Karpas-422 (cell line): Measurements from ENCODE around the gene ARSI. TPM values are rescaled to one million over a fixed set of nuclear protein-coding genes. Genes with fewer than 3 reads are reported as not detected.
A peak's percentile ranks its signal among the peaks of the same experiment; 100 is the strongest.

Source experiments
- DNase-seq: peaks from one replicate; pipeline ENCODE4 v3.0.0-alpha.2; 2015
- H2AFZ ChIP-seq: fragments of 200-600 bp; sonication (generic); 2 replicates; pipeline ENCODE4 v1.6.1; 2014; ENCODE audit warnings: antibody characterized with exemption, low read length, mixed read lengths
- H3K27ac ChIP-seq: fragments of 200-600 bp; sonication (generic); 2 replicates; pipeline ENCODE4 v1.5.1; 2014; ENCODE audit warnings: mild to moderate bottlenecking, low read length, moderate library complexity
- H3K27me3 ChIP-seq: fragments of 200-600 bp; sonication (generic); 2 replicates; pipeline ENCODE4 v1.6.1; 2014; ENCODE audit warnings: low read length, mixed read lengths
- H3K36me3 ChIP-seq: fragments of 200-600 bp; sonication (generic); 2 replicates; pipeline ENCODE4 v1.6.1; 2014; ENCODE audit warnings: low read length, mixed read lengths; ENCODE audit not compliant: insufficient read depth
- H3K4me1 ChIP-seq: fragments of 200-600 bp; sonication (generic); 2 replicates; pipeline ENCODE4 v1.6.1; 2014; ENCODE audit warnings: mild to moderate bottlenecking, low read length, mixed read lengths
- H3K4me2 ChIP-seq: fragments of 200-600 bp; sonication (generic); 2 replicates; pipeline ENCODE4 v1.6.1; 2014; ENCODE audit warnings: low read length, low read depth, mild to moderate bottlenecking; ENCODE audit not compliant: poor library complexity, severe bottlenecking
- H3K4me3 ChIP-seq: fragments of 200-600 bp; sonication (generic); 2 replicates; pipeline ENCODE4 v1.5.1; 2014; ENCODE audit warnings: mild to moderate bottlenecking, antibody characterized with exemption, low read length, mixed read lengths
- H3K79me2 ChIP-seq: fragments of 200-600 bp; sonication (generic); 2 replicates; pipeline ENCODE4 v1.6.1; 2014; ENCODE audit warnings: mild to moderate bottlenecking, low read length, mixed read lengths
- H3K9ac ChIP-seq: fragments of 200-600 bp; sonication (generic); 2 replicates; pipeline ENCODE4 v1.6.0; 2014; ENCODE audit warnings: low read length
- H3K9me2 ChIP-seq: fragments of 200-600 bp; sonication (generic), shearing (Covaris generic); replicated peaks from 2 replicates; pipeline ENCODE4 v1.6.0; 2014; ENCODE audit warnings: mild to moderate bottlenecking, low read length, moderate library complexity; ENCODE audit not compliant: insufficient read depth
- H3K9me3 ChIP-seq: fragments of 300-700, 200-600 bp; sonication (generic); 2 replicates; pipeline ENCODE4 v1.6.1; 2014; ENCODE audit warnings: low read length, mixed read lengths
- H4K20me1 ChIP-seq: fragments of 200-600 bp; sonication (generic); 2 replicates; pipeline ENCODE4 v1.6.1; 2014; ENCODE audit warnings: mild to moderate bottlenecking, antibody characterized with exemption, low read length, low read depth; ENCODE audit not compliant: insufficient read depth
- total RNA-seq: library from RNA; depleted of rRNA; stranded (reverse); fragments of >200 nt; shearing (Covaris generic); gene quantifications from 2 replicates; pipeline ENCODE4 v1.2.3, GENCODE V29; 2014; ENCODE audit warnings: low replicate concordance

Gene ARSI
- total RNA-seq, 1 experiment from 2014 or later, result not detected

DNA sequence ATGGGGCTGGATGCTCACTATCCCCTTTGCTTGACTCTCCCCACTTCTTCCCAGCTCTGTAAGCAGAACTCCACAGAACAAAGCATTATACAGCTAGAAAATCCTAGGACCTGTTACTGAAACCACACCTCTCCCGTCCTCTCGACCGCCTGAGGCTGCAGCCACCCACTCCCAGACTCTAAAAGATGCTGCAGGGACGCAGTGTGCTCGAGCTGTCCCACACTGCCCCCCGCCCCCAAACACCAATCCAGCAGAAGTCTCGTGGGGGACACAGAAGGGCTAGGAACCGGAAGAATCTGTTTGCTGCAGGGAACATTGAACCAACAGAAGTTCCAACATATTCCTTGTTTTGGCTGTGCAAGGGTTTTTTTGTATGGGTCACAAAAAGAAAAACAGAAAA, 20.7 kb downstream of the ARSI start:
- no peak for DNase-seq
- no peak overlapping the region for H3K4me3 ChIP-seq
- H3K36me3 ChIP-seq, result no peaks in the 10 kb centered on the region
- no peaks in the 10 kb centered on the region for H4K20me1 ChIP-seq
- no peak overlapping the region for H2AFZ ChIP-seq
- no peak overlapping the region for H3K4me2 ChIP-seq
- H3K27me3 ChIP-seq, result no peaks in the 10 kb centered on the region
- H3K9me2 ChIP-seq, result no peaks in the 10 kb centered on the region
- H3K4me1 ChIP-seq, result no peaks in the 10 kb centered on the region
- no peak overlapping the region for H3K27ac ChIP-seq
- H3K9me3 ChIP-seq, result no peaks in the 10 kb centered on the region
- H3K9ac ChIP-seq, result no peak overlapping the region
- no peaks in the 10 kb centered on the region for H3K79me2 ChIP-seq

DNA sequence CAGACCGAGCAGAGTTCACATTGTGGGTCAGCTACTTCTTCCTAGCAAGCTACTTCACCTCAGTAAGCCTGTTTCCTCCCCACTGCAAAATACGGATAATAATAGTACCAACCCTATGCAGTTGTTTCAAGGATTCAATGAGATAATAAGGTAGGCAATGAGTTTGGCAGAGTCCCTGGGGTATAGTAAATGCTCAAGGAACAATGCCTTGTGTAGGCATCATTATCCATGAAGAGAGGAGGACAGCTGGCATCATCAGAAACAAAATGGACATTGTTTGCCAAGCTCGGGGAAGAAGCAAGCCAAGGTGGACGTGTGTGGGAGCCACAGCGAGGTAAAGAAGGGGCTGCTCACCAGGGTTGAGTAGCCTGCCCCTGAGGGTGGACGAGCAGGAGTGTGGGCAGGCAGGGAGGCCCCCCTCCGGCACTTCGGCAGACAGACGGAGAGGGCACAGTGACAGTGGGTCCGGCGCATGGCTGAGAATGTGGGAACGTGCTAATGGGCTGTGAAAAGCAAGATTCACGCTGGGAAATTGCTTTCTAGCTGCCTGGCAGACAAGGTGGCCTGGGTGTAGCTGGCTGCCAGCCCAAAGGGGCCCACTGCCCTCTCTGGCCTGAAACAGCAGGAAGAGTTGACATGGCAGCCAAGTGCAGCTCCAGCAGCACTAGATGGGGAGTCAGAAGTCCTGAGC, 23.2 kb downstream of the ARSI start:
- Histone ChIP-seq H3K36me3 (no peaks in the 10 kb centered on the region), H3K9me2 (no peaks in the 10 kb centered on the region), H3K79me2 (no peaks in the 10 kb centered on the region), H3K9me3 (no peaks in the 10 kb centered on the region), H3K4me3 (no peak overlapping the region), H3K4me1 (no peaks in the 10 kb centered on the region), H3K9ac (no peak overlapping the region), H3K27me3 (no peaks in the 10 kb centered on the region), H2AFZ (no peak overlapping the region), H3K27ac (no peak overlapping the region), H3K4me2 (no peak overlapping the region), H4K20me1 (no peaks in the 10 kb centered on the region)
- DNase-seq, result no peak

DNA sequence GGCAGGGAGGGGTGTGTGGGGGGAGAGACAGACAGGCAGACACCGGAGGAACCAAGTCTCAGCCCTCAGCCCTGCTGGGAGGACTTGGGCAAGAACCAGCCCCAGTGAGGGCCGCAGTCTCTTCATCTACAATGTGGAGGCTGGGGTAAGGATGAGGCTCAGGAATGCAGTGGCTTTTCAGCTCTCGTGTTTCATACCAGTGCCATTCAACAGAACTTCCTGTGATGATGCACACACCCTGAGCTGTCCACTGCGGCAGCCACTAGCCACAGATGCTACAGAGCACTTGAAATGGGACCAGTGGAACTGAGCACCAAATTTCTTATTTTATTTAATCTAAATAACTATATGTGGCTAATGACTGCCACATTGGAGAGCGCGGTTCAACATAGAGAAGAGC, 23.8 kb downstream of the ARSI start:
- no peaks in the 10 kb centered on the region for H3K4me1 ChIP-seq
- H3K79me2 ChIP-seq, result no peaks in the 10 kb centered on the region
- H3K9me3 ChIP-seq, result no peaks in the 10 kb centered on the region
- H2AFZ ChIP-seq, result no peak overlapping the region
- H3K36me3 ChIP-seq, result no peaks in the 10 kb centered on the region
- no peak overlapping the region for H3K4me3 ChIP-seq
- no peaks in the 10 kb centered on the region for H3K27me3 ChIP-seq
- H3K9ac ChIP-seq, result no peak overlapping the region
- no peaks in the 10 kb centered on the region for H3K9me2 ChIP-seq
- H3K27ac ChIP-seq, result no peak overlapping the region
- H4K20me1 ChIP-seq, result no peaks in the 10 kb centered on the region
- no peak overlapping the region for H3K4me2 ChIP-seq
- no peak for DNase-seq

DNA sequence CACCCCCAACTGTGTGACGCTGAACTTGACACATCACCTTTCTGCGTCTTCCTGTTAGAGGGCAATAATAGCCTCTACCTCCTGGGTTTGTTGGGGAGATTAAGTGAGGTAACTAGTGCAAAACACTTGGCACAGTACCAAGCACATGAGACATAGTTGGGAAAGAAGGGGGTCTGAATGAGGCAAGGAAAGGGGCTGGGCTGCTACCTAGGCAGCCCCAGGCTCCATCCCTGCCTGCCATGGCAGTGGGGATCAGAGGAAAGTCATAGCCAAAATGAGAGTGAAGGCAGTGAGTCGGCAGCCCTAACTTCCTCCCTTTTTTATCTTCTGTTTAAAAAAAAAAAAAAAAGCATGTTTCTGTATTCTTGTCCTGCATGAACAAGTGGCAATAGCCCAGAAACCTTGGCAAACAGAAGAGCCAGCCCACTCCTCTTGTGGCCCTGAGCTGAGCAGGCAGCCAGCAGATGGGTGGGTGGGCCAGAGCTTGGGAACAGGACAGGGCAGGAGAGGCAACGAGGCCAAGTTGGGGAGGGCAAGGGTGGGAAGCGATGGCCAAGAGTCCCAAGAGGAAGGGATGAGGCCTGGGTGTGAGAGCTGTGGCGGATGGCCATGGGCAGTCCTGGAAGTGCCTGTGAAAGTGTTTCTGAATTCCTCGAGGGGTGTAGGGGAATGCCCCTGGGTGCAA, 24.5 kb downstream of the ARSI start:
- Histone ChIP-seq H3K4me2 (no peak overlapping the region), H3K79me2 (no peaks in the 10 kb centered on the region), H3K36me3 (no peaks in the 10 kb centered on the region), H3K4me1 (no peaks in the 10 kb centered on the region), H3K9me2 (no peaks in the 10 kb centered on the region), H3K9me3 (no peaks in the 10 kb centered on the region), H3K4me3 (no peak overlapping the region), H3K9ac (no peak overlapping the region), H3K27me3 (no peaks in the 10 kb centered on the region), H2AFZ (no peak overlapping the region), H3K27ac (no peak overlapping the region), H4K20me1 (no peaks in the 10 kb centered on the region)
- no peak for DNase-seq

DNA sequence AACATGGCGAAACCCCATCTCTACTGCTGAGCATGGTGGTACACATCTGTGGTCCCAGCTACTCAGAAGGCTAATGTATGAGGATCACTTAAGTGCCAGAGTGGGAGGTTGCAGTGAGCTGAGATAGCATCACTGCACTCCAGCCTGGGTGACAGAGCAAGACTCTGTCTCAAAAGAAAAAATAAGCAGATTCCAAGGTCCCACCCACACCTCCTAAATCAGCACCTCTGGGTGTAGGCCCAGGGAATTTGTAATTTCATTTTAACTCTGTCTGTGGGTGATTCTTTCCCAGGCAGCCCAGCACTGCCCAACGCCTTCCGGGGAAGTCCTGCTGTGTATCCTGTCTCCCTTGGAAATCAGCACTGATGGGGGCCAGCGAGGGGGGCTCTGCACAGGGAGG, 25.7 kb downstream of the ARSI start:
- H3K27me3 ChIP-seq, result no peaks in the 10 kb centered on the region
- no peak overlapping the region for H3K4me3 ChIP-seq
- H3K9me2 ChIP-seq, result no peaks in the 10 kb centered on the region
- no peak overlapping the region for H2AFZ ChIP-seq
- no peaks in the 10 kb centered on the region for H4K20me1 ChIP-seq
- no peaks in the 10 kb centered on the region for H3K79me2 ChIP-seq
- H3K4me2 ChIP-seq, result no peak overlapping the region
- H3K27ac ChIP-seq, result no peak overlapping the region
- no peaks in the 10 kb centered on the region for H3K9me3 ChIP-seq
- DNase-seq, result no peak
- no peaks in the 10 kb centered on the region for H3K36me3 ChIP-seq
- no peak overlapping the region for H3K9ac ChIP-seq
- H3K4me1 ChIP-seq, result no peaks in the 10 kb centered on the region

DNA sequence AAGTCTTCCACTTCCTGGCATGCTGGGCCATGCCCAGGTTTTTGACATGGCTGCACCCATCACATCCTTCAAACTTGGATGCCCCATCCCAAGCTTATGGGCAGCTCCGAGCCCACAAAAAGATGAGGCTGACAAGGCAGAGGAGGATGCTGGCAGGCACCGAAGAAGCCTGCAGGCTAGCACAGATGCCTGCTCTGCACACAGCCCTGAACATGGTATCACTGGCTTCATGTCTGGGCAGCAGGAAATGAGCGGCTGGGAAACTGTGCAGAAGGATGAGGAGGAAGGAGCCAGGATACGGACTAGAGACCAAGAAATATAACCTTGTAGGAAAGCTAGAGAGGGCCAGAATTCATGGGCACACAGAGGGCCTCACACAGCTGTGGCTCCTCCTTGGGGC, 27.9 kb downstream of the ARSI start:
- no peaks in the 10 kb centered on the region for H3K27me3 ChIP-seq
- no peak overlapping the region for H3K27ac ChIP-seq
- no peaks in the 10 kb centered on the region for H3K36me3 ChIP-seq
- H3K79me2 ChIP-seq, result no peaks in the 10 kb centered on the region
- no peak overlapping the region for H3K4me2 ChIP-seq
- DNase-seq, result no peak
- no peaks in the 10 kb centered on the region for H3K9me3 ChIP-seq
- no peaks in the 10 kb centered on the region for H3K9me2 ChIP-seq
- no peak overlapping the region for H2AFZ ChIP-seq
- H3K9ac ChIP-seq, result no peak overlapping the region
- no peak overlapping the region for H3K4me3 ChIP-seq
- no peaks in the 10 kb centered on the region for H4K20me1 ChIP-seq
- no peaks in the 10 kb centered on the region for H3K4me1 ChIP-seq

DNA sequence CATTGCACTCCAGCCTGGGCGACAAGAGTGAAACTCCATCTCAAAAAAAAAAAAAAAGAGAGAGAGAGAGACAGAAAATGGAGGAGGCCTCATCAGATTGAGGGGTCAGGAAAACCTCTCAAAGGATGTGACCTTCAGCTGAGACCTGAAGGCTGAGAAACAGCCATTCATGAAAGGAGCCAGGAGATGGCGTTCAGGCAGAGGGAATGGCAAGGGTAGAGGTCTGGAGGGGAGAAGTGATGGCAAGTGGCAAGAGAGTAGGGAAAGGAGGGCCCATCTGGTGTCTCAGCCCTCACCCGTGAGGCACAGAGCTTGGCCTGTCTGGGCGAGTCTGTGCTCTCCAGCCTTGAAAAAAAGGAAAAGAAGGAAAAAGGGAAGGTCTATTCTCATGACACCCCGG, 30.2 kb downstream of the ARSI start:
- peak; percentile 77 for DNase-seq
- no peaks in the 10 kb centered on the region for H3K27me3 ChIP-seq

DNA sequence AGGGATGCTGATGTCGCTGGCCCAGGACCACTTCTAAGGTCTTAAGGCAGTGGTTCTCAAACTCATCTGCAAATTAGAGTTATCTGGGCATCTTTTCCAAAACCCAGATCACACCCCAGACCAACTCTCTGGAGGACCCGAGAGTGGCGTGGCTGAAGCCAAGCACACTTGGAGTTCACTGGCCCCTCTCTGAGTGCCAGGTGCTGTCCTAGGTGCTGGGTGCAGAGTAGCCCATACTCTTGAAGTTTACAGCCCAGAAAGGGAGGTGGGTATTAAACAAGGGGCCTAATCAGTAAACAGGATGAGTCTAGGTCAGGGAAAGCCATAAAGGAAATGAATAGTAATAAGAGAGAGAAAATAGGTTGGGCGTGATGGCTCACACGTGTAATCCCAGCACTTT, 30.8 kb downstream of the ARSI start:
- Histone ChIP-seq H2AFZ (no peak overlapping the region), H3K4me1 (no peaks in the 10 kb centered on the region), H3K9ac (no peak overlapping the region), H3K27ac (no peak overlapping the region), H3K4me3 (no peak overlapping the region), H3K79me2 (no peaks in the 10 kb centered on the region), H4K20me1 (no peaks in the 10 kb centered on the region), H3K4me2 (no peak overlapping the region), H3K9me3 (no peaks in the 10 kb centered on the region), H3K9me2 (no peaks in the 10 kb centered on the region), H3K36me3 (no peaks in the 10 kb centered on the region), H3K27me3 (no peaks in the 10 kb centered on the region)
- DNase-seq, result no peak

More for the DNA sequence above, 30.2 kb downstream of the ARSI start:
- Histone ChIP-seq H3K9ac (no peak overlapping the region), H3K4me1 (no peaks in the 10 kb centered on the region), H3K27ac (no peak overlapping the region), H2AFZ (no peak overlapping the region), H3K4me3 (no peak overlapping the region), H3K79me2 (no peaks in the 10 kb centered on the region), H3K9me2 (no peaks in the 10 kb centered on the region), H3K36me3 (no peaks in the 10 kb centered on the region), H3K9me3 (no peaks in the 10 kb centered on the region), H4K20me1 (no peaks in the 10 kb centered on the region), H3K4me2 (no peak overlapping the region)
